Stimulated activated CD4-positive, alpha-beta T cell treated with anti-CD3 and anti-CD28 coated beads, TNF-alpha, amount 100 ng/mL, for 4 hours (primary cell): ENCODE measurements around the gene PHF20.
"Not testable (repeated sequence)": the region's sequence is repeated elsewhere in the genome, so short reads cannot be mapped to it uniquely, and the experiment has no call there.

ENCODE experiments used
- DNase-seq, 3 experiments: peaks; one replicate each; pipeline ENCODE4 v3.0.0-alpha.2; 2020; ENCODE audit warnings: low read depth in 3 of 3

Gene PHF20

GRCh38 chr20:35739294-35740163 lies 32.3 kb upstream of the PHF20 start:
- DNase-seq, result no peak

- peak; percentile 90 to 99 (median 98) for DNase-seq
Measured at GRCh38 chr20:35741892-35742740, 29.7 kb upstream of the PHF20 start, which contains the start of gene RBM39. Gene RBM39, minus strand, starts transcription at chr20:35742260. Its CDS starts 1,386 bp downstream, at chr20:35740874.

GRCh38 chr20:35742741-35743523 lies 28.9 kb upstream of the PHF20 start:
- no peak for DNase-seq

- no peak for DNase-seq
Measured at GRCh38 chr20:35743693-35744491, 27.9 kb upstream of the PHF20 start.

GRCh38 chr20:35744492-35744841 lies 27.3 kb upstream of the PHF20 start:
- DNase-seq, result not testable (repeated sequence)

GRCh38 chr20:35750611-35751010 lies 21.2 kb upstream of the PHF20 start:
- no peak for DNase-seq

GRCh38 chr20:35756404-35756803 lies 15.4 kb upstream of the PHF20 start:
- no peak for DNase-seq

GRCh38 chr20:35757098-35757705 lies 14.6 kb upstream of the PHF20 start:
- no peak for DNase-seq

- not testable (repeated sequence) for DNase-seq
Measured at GRCh38 chr20:35761548-35761947, 10.3 kb upstream of the PHF20 start.

- no peak for DNase-seq
Measured at GRCh38 chr20:35762461-35762860, 9.4 kb upstream of the PHF20 start.

GRCh38 chr20:35764936-35765335 lies 6.9 kb upstream of the PHF20 start:
- DNase-seq, result not testable (repeated sequence)

GRCh38 chr20:35766843-35767242 lies 5.0 kb upstream of the PHF20 start:
- no peak for DNase-seq

- peak in 2 of 3 experiments; percentile 34 to 52 for DNase-seq
Measured at GRCh38 chr20:35767683-35768481, 3.9 kb upstream of the PHF20 start.

- DNase-seq, result no peak
Measured at GRCh38 chr20:35768731-35769664, 2.8 kb upstream of the PHF20 start.

GRCh38 chr20:35771367-35771688 lies 487 bp upstream of the PHF20 start:
- DNase-seq, result no peak

- no peak for DNase-seq
Measured at GRCh38 chr20:35772563-35773058, 796 bp downstream of the PHF20 start.

GRCh38 chr20:35773154-35773751 lies 1.4 kb downstream of the PHF20 start:
- DNase-seq, result no peak

GRCh38 chr20:35774391-35774790 lies 2.6 kb downstream of the PHF20 start:
- no peak for DNase-seq
